SKM-1 (cell line): Measurements from ENCODE around the gene SCIMP.
"Not testable (repeated sequence)": the region's sequence is repeated elsewhere in the genome, so short reads cannot be mapped to it uniquely, and the experiment has no call there.

Experiments used
- DNase-seq: peaks from one replicate; lab custom pipeline; 2025; ENCODE audit not compliant: unreplicated experiment; lab: John Stamatoyannopoulos, UW

SCIMP gene

DNA sequence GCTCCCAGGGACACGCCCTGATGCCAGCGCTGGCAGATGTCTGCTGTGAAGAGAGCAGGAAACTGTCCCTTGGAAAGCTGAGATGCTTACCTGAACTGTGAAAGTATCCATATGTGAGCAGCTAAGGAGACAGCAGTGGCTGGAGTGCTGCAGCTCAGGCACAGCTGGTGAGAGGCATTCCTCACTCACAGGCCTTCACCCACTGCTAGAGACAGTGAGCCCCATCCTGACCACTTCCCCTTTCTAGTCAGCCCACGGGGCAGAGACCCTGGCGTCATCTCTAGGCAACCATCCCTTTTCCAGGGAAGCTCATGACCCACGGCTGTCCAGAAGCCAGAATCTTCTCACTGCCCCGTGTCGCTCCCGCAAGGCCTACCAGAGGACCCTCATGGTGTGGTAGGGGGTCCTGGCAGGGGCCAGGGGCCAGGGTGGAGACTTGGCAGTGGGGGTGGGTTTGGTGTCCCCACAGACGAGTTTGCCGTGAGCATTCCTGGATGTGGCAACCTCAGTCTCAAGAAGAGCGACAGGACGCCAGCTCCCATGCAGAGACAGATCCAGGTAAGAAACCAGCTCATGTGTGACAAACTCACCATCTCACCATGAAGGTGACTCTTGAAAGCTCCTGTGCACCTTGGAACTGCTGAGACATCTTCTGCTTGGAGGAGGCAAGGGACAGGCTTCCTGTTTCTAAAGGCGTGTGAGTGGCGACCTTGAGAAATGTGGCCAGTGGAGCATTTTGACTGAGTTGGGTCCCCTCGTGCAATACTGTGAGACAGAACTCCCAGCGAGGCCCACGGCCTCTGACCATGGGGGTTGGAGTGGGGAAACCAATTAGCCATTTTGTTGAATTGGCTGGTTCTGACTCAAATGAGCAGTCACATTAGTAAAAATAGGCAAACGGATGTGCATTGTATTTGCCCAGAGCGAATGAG is at the start of gene SCIMP:
TSS of gene SCIMP (minus strand) at position 216 of the 932 bp plus-strand sequence. CDS start at position 111, 105 bp downstream.
- no peak for DNase-seq

DNA sequence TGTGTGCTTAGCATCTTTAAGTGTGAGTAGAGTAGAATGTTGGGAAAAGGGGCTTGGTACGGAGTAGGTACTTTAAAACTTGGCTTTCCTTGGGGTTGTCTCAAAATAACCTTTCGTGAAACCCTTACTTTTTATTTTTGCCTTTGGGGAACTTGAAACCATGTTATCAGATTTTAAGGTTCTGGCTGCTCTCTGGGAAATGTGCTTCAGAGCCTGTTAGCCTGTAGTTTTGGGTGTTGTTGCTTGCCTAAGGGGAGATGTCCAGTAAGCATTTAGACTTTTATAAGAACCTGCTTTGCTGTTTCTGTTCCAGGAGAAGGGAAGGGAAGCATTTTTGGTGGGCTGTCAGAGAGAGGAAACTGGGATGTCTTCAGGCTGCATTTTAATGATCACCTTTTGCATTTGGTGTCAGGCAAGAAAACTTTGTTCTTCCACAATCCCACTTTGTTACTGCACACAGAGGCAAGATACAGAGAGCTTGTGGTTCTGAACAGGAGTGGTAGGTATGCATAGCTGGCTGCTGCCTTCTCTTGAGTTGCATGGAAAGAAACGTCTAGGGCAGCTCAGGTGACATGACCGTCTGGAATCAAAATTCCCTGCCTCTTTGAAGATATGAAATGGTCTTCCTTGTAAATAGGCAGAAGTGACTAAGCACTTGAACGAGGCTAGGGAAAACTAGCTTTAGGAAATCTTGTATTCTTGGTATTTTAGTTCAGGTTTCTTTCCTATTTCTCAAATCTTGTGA is 49.1 kb upstream of the SCIMP start:
- DNase-seq = no peak

- no peak for DNase-seq
Observed at GRCh38 chr17:5282642-5283217, 48.1 kb upstream of the SCIMP start.

DNA sequence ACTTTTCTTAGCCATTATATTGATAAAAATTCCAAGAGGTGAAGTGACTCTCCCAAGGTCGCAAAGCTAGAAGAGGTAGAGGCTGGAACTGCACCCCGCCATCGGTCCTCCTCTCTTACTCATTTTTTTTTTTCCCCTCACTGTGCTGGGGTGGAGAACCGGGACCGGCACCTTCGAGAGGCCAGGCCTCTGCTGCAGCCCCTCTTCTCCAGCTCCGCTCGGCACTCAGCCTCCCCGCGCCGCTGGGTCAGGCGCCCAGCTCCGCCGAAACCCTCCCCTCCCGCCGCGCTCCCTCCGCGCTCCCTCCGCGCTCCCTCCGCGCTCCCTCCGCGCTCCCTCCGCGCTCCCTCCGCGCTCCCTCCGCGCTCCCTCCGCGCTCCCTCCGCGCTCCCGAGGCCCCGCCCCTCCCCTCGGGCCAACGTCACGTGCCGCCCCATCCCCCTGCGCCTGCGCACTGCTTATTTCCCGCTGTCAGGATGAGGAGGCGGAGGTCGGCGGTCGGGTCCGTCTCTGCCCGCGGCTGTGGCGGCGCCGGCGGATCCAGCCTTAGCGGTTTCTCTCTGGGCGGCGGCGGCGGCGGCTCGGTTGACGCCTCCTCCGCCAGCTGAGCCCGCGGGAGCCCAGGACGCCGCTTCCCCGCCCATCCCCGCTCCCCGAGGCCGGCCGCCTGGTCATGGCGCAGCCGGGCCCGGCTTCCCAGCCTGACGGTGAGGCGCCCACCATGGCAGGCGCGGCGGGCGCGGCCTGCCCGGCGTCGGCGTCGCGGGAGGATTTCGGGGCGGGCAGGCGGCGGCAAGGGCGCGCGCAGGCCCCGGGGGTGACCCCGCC is 47.4 kb upstream of the SCIMP start, which contains the start of gene RABEP1:
TSS of gene RABEP1 (plus strand) at position 471 of the 828 bp plus-strand sequence. CDS start at position 674, 203 bp downstream.
- peak; percentile 24 for DNase-seq

- DNase-seq = no peak
Observed at GRCh38 chr17:5272322-5272721, 37.7 kb upstream of the SCIMP start.

DNA sequence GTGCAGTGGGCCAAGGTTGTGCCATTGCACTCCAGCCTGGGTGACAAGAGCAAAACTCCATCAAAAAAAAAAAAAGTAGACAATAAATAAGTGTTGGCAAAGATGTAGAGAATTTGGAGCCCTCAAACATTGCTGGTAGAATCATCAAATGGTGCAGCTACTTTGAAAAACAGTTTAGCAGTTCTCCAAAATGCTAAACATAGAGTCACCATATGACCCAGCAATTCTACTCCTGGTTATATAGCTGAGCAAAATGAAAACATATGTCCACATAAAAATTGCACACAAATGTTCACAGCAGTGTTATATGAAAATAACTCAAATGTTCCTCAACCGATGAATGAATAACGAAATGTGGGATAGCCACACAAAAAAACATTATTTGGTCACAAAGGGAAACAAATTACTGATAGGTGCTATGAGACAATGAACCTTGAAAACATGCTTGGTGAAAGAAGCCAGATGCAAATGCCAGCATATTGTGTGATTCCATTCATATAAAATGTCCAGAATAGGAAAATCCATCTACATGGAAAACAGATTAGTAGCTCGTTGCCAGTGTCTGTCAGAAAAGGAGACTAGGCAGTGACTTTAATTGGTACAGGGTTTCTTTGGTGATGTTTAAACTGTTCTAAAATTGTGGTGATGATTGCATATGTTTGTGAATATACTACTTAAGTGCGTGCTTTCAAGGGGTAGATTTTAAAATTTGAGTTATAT is 34.7 kb upstream of the SCIMP start:
- DNase-seq = no peak

- DNase-seq = no peak
Observed at GRCh38 chr17:5264893-5265292, 30.2 kb upstream of the SCIMP start.

- DNase-seq = no peak
Observed at GRCh38 chr17:5263441-5263840, 28.8 kb upstream of the SCIMP start.

- DNase-seq = no peak
Observed at GRCh38 chr17:5262416-5262991, 27.8 kb upstream of the SCIMP start.

DNA sequence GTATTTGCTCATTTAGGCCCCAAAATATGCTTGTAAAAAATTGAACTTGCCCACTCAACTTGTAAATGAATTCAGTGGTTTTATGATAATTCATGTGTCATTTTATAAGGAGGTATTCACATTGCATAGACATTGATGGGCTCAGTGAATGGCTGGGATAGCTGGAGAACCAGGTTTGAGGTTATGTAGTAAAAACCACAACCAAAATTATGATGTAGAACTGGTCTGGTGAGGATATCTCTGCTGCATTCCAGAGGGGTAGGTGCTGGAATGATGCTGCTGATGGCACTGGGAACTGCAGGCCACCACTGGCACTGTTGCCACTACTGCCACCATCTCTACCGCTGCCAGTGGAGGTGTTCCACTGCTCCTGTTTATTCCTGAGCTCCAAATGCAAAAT is 25.9 kb upstream of the SCIMP start:
- DNase-seq = no peak

DNA sequence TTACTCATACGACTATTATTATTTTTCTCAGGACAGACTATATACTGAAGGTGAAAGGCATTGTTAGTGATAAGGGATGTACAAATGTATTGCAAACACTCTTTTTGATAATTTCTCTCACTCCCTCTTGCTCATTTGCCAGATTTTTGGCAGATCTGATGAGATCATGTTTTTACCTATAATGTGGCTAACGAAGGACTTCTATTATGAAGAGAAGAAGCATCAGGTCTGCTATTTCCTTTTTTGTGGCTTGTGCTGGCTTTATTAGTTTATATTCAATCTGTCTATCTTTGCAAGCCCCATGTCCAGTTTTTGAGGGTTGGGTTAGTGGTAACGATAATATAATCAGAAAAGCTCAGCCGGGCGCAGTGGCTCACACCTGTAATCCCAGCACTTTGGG is 22.5 kb upstream of the SCIMP start:
- no peak for DNase-seq

DNA sequence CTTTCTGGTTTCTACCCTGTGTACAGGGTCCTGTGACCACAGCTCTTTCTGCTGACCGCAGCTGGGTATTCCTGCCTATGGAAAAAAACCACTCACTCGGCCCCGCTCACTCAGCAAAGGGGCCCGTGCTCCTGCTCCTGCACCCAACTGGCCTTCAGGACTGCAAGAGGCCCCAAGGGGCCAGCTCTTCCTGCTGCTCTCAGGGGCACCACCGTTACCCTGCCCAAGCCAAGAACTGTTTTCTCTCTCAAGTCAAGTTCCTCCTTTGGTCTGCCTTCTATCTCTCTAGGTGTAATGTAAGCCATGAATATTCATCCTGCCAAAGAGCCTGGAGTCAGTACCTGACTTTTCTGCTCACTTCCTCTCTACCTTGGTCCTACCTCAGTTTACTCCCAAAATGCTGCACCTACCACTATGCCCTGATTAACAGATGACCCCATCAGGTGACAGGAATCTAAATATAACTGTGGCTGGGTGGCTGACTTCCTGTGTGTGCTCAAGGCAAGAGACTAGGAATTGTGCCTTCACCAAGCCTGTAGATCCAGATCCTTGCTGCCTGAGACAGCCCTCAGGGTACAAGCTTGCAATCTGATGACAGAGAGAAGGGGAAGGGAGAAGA is 20.4 kb upstream of the SCIMP start:
- DNase-seq = peak; percentile 30

DNA sequence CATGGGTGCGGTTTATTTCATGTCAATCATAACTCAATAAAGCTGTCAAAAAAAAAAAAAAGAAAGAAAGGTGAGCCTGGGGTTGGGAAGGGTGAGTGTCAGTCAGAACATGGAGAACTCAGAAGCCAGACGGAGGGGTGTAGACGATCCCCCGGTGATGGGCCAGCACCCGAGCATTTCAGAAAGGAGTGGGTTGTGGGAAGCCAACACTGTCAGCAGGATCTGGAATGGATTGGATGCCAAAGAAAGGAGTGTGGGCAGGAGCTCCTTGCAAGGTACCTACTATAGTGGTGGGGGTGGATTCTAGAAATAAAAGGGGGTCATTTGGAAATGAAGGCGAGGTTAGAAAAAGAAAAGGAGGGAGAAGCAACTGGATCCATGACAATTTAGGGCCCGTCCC is 19.8 kb upstream of the SCIMP start:
- no peak for DNase-seq

DNA sequence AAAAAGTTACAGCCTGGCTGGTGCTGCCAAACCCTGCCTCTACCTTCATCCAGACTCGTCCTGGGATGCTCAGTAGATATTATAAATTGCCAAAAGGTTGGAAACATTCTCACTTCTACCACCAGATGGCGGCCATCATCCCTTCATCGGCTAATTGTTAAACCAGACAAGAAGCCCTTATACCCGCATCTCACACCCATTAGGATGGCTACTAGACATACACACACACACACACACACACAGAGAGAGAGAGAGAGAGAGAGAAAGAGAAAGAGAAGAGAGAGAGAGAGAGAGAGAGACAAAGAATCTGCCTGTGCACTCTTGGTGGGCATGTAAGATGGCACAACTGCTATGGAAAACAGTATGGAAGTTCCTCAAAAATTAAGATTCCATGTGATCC is 15.0 kb upstream of the SCIMP start:
- no peak for DNase-seq

- no peak for DNase-seq
Observed at GRCh38 chr17:5248821-5249479, 14.3 kb upstream of the SCIMP start.

DNA sequence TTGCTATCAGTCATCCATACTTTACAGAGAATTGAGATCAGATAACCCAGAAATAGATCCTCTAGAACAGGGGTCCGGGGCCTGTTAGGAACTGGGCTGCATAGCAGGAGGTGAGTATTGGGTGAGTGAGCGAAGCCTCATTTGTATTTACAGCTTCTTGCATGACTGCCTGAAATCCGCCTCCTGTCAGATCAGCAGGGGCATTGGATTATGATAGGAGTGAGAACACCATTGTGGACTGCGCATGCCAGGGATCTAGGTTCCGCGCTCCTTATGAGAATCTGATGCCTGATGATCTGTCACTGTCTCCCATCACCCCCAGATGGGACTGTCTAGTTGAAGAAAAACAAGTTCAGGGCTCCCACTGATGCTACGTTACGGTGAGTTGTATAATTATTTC is 13.0 kb upstream of the SCIMP start:
- DNase-seq = no peak

- no peak for DNase-seq
Observed at GRCh38 chr17:5241861-5242671, 7.4 kb upstream of the SCIMP start.

- not testable (repeated sequence) for DNase-seq
Observed at GRCh38 chr17:5239769-5240168, 5.1 kb upstream of the SCIMP start.
